Neural cell (in vitro differentiated cells): ENCODE data around the gene PSMD13. TPM values are rescaled to one million over a fixed set of nuclear protein-coding genes. Genes with fewer than 3 reads are reported as not detected.

Experiments used
- H2AFZ ChIP-seq: fragments of 200-600, 300-800 bp; sonication (generic), shearing (Covaris generic); 2 replicates; pipeline ENCODE4 v1.6.0; 2014; ENCODE audit warnings: low read depth, mild to moderate bottlenecking, antibody characterized with exemption, low read length, moderate library complexity
- H3F3A ChIP-seq: fragments of 200-600 bp; shearing (Covaris generic); 2 replicates; pipeline ENCODE4 v1.6.1; 2016; ENCODE audit warnings: mild to moderate bottlenecking, moderate library complexity, mixed read lengths, antibody characterized with exemption, low read length; ENCODE audit not compliant: insufficient read depth, poor library complexity, severe bottlenecking
- H3K27ac ChIP-seq: fragments of 200-600, 300-800 bp; sonication (generic), shearing (Covaris generic); 2 replicates; pipeline ENCODE4 v1.5.1; 2014; ENCODE audit warnings: mild to moderate bottlenecking, low read length, moderate library complexity
- H3K27me3 ChIP-seq: fragments of 300-800, 200-600 bp; sonication (generic), shearing (Covaris generic); 2 replicates; pipeline ENCODE4 v1.6.0; 2014; ENCODE audit warnings: mild to moderate bottlenecking, low read depth, low read length, moderate library complexity; ENCODE audit not compliant: insufficient read depth
- H3K36me3 ChIP-seq: fragments of 300-800, 200-600 bp; sonication (generic), shearing (Covaris generic); 2 replicates; pipeline ENCODE4 v1.5.1; 2014; ENCODE audit warnings: mild to moderate bottlenecking, antibody characterized with exemption, low read length, moderate library complexity; ENCODE audit not compliant: insufficient read depth
- H3K4me2 ChIP-seq: fragments of 300-800, 200-600 bp; sonication (generic), shearing (Covaris generic); 2 replicates; pipeline ENCODE4 v1.6.0; 2014; ENCODE audit warnings: mild to moderate bottlenecking, low read length
- H3K4me3 ChIP-seq: fragments of 300-800, 200-600 bp; sonication (generic), shearing (Covaris generic); 2 replicates; pipeline ENCODE4 v1.5.1; 2014; ENCODE audit warnings: mild to moderate bottlenecking, low read length, moderate library complexity
- H3K79me2 ChIP-seq: fragments of 200-600 bp; shearing (Covaris generic); replicated peaks from 2 replicates; pipeline ENCODE4 v1.6.0; 2014; ENCODE audit warnings: mild to moderate bottlenecking, low read length, moderate library complexity; ENCODE audit not compliant: insufficient read depth
- H3K9ac ChIP-seq: fragments of 300-800, 200-600 bp; sonication (generic), shearing (Covaris generic); 2 replicates; pipeline ENCODE4 v1.6.1; 2016; ENCODE audit warnings: mild to moderate bottlenecking, low read length, mixed read lengths
- H3K9me2 ChIP-seq: fragments of 200-600 bp; shearing (Covaris generic); 2 replicates; pipeline ENCODE4 v1.6.1; 2016; ENCODE audit warnings: mild to moderate bottlenecking, low read length, mixed read lengths; ENCODE audit not compliant: insufficient read depth
- H3K9me3 ChIP-seq: fragments of 200-600, 300-800 bp; sonication (generic), shearing (Covaris generic); 2 replicates; pipeline ENCODE4 v1.6.1; 2016; ENCODE audit warnings: mild to moderate bottlenecking, mixed run types, low read length, moderate library complexity, mixed read lengths
- H4K20me1 ChIP-seq: fragments of 200-600 bp; shearing (Covaris generic); 2 replicates; pipeline ENCODE4 v1.6.1; 2016; ENCODE audit warnings: mild to moderate bottlenecking, mixed run types; ENCODE audit not compliant: insufficient read depth
- CTCF ChIP-seq: fragments of 450-650 bp; IDR thresholded peaks from 2 replicates; pipeline ENCODE4 v1.5.1; 2014; ENCODE audit warnings: antibody characterized with exemption, mild to moderate bottlenecking, moderate library complexity; ENCODE audit not compliant: poor library complexity, severe bottlenecking
- EP300 ChIP-seq: fragments of 450-650 bp; conservative IDR thresholded peaks from 2 replicates; pipeline ENCODE4 v1.6.1; 2014; ENCODE audit warnings: antibody characterized with exemption, mild to moderate bottlenecking, moderate library complexity; ENCODE audit not compliant: poor library complexity, severe bottlenecking
- EZH2 ChIP-seq: fragments of 200-600, 300-800 bp; shearing (Covaris generic), sonication (generic); IDR thresholded peaks from 2 replicates; pipeline ENCODE4 v1.6.1; 2014; ENCODE audit warnings: antibody characterized with exemption, low read length, borderline replicate concordance, mild to moderate bottlenecking; ENCODE audit not compliant: insufficient read depth, poor library complexity, severe bottlenecking
- MXI1 ChIP-seq: fragments of 450-650 bp; conservative IDR thresholded peaks from 2 replicates; pipeline ENCODE4 v1.6.1; 2014; ENCODE audit warnings: antibody characterized with exemption, mild to moderate bottlenecking; ENCODE audit not compliant: poor library complexity, severe bottlenecking
- POLR2AphosphoS5 ChIP-seq: IDR thresholded peaks from 2 replicates; pipeline ENCODE4 v1.6.1; 2012
- RAD21 ChIP-seq: fragments of 450-650 bp; conservative IDR thresholded peaks from 2 replicates; pipeline ENCODE4 v1.6.1; 2014; ENCODE audit warnings: antibody characterized with exemption, mild to moderate bottlenecking, moderate library complexity
- REST ChIP-seq: IDR thresholded peaks from 2 replicates; pipeline ENCODE4 v1.6.1; 2012; ENCODE audit warnings: borderline replicate concordance
- SMC3 ChIP-seq: fragments of 450-650 bp; conservative IDR thresholded peaks from 2 replicates; pipeline ENCODE4 v1.6.1; 2014; ENCODE audit warnings: antibody characterized with exemption, mild to moderate bottlenecking, moderate library complexity; ENCODE audit not compliant: poor library complexity
- TAF1 ChIP-seq: IDR thresholded peaks from 2 replicates; pipeline ENCODE4 v1.6.1; 2012; ENCODE audit warnings: low read depth
- polyA plus RNA-seq: library from polyadenylated mRNA; depleted of rRNA; stranded (reverse); fragments of >200 nt; gene quantifications from 2 replicates; pipeline ENCODE4 v1.2.3, GENCODE V29; 2014

The PSMD13 gene
- polyA plus RNA-seq, 1 donor from 2014 or later = 183 TPM

- no peak overlapping the region for H2AFZ ChIP-seq
- no peak overlapping the region for H3K4me2 ChIP-seq
- H3F3A ChIP-seq = no peaks in the 10 kb centered on the region
- TF ChIP-seq TAF1 (no peak), REST (no peak)
- H3K27me3 ChIP-seq = no peaks in the 10 kb centered on the region
- no peak overlapping the region for H3K27ac ChIP-seq
- no peak overlapping the region for H3K9ac ChIP-seq
- no peaks in the 10 kb centered on the region for H4K20me1 ChIP-seq
- no peaks in the 10 kb centered on the region for H3K9me3 ChIP-seq
- H3K79me2 ChIP-seq = no peaks in the 10 kb centered on the region
- H3K4me3 ChIP-seq = no peak overlapping the region
- no peaks in the 10 kb centered on the region for H3K9me2 ChIP-seq
- no peaks in the 10 kb centered on the region for H3K36me3 ChIP-seq
Measured at GRCh38 chr11:298406-299065, 61.8 kb downstream of the PSMD13 start.

- TF ChIP-seq EP300 = no peak
- no peak for TF ChIP-seq TAF1
- no peak for TF ChIP-seq REST
- TF ChIP-seq SMC3 = no peak
- TF ChIP-seq CTCF = no peak
- no peak for TF ChIP-seq POLR2AphosphoS5
- TF ChIP-seq MXI1 = no peak
- no peak for TF ChIP-seq EZH2
- no peak for TF ChIP-seq RAD21
- no peak within 1 kb of the TSS for H3K4me2 ChIP-seq
- no peaks in the 10 kb centered on the region for H3K9me3 ChIP-seq
Measured at GRCh38 chr11:299081-299891, 62.5 kb downstream of the PSMD13 start, which contains the start of gene IFITM5. IFITM5 (minus strand) TSS chr11:299526; CDS start chr11:299490, 36 bp downstream.

More at GRCh38 chr11:299081-299891, 62.5 kb downstream of the PSMD13 start, which contains the start of gene IFITM5:
- no peaks in the 10 kb centered on the region for H3K9me2 ChIP-seq
- no peak within 1 kb of the TSS for H3K4me3 ChIP-seq
- no peak within 1 kb of the TSS for H3K9ac ChIP-seq
- no peaks in the 10 kb centered on the region for H4K20me1 ChIP-seq
- no peak within 1 kb of the TSS for H3K27ac ChIP-seq
- H3F3A ChIP-seq = no peaks in the 10 kb centered on the region
- H3K79me2 ChIP-seq = no peaks in the 10 kb centered on the region
- no peaks in the 10 kb centered on the region for H3K36me3 ChIP-seq
- no peak within 1 kb of the TSS for H2AFZ ChIP-seq
- no peaks in the 10 kb centered on the region for H3K27me3 ChIP-seq
